GM10847 (cell line): ENCODE data around the gene WNT4.

Source experiments
- POLR2A ChIP-seq: IDR thresholded peaks from 2 replicates; pipeline ENCODE4 v1.6.1; 2011; ENCODE audit not compliant: insufficient read length; ENCODE audit errors: extremely low read depth

WNT4 gene

GRCh38 chr1:22143065-22144033 is at the start of gene WNT4:
Gene WNT4, minus strand, starts transcription at chr1:22143097. Its CDS starts 175 bp downstream, at chr1:22142922.
- no peak for TF ChIP-seq POLR2A

DNA sequence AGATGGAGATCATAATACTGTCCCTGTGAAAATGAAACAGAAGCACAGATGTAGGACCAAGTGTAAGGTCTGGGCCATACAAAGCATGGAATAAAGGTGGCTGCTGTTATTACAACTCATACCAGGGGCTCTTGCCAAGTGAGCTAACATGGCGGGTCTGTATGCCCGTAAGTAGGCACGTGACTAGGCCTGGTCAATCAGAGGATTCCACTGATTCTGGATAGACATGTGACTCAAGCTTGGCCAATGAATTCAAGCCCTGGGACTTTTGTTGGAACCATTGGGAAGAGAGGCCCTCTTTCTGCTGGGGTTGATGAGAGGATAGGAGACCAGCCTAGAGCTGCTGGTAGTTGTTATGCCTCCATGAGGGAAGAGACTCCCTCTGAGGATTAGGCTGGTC is 47.8 kb upstream of the WNT4 start:
- TF ChIP-seq POLR2A = no peak

DNA sequence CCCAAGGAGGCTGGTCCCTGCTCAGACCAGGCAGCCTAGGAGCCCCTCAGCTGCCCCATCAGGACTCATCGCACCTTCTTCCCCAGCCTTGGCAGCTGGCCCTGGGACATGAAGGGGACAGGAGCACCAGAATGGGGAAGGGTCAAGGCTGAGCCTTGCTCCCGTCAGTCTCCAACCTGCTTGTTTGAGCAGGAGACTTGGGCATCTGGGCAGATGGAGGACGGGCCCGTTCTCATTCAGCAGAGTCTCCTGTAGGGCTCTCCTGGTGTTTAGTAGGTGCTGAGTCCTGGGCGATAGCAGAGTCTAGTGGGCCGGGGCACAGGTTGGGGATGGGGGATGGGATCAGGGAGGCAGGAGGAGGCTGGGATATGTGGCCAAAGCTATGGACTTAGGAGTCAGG is 47.4 kb upstream of the WNT4 start:
- no peak for TF ChIP-seq POLR2A

DNA sequence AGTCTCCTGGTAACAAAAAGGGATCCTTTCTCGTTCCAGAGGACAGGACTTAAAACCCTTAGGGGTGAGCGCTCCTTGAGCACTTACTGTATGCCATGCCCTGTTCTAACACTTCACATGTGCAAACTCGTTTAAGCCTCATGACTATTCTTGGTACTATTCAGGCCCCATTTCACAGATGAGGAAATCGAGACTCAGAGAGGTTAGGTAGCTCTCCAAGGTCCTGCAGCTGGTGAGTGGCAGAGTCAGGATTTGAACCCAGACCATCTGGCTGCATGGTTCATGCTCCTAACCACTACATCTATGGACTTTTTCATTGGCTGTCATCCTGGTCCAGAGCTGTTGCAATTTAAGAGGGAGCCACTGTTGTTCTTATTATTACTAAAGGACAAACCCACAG is 46.7 kb upstream of the WNT4 start:
- no peak for TF ChIP-seq POLR2A

GRCh38 chr1:22188914-22189313 is 46.0 kb upstream of the WNT4 start:
- TF ChIP-seq POLR2A = no peak

DNA sequence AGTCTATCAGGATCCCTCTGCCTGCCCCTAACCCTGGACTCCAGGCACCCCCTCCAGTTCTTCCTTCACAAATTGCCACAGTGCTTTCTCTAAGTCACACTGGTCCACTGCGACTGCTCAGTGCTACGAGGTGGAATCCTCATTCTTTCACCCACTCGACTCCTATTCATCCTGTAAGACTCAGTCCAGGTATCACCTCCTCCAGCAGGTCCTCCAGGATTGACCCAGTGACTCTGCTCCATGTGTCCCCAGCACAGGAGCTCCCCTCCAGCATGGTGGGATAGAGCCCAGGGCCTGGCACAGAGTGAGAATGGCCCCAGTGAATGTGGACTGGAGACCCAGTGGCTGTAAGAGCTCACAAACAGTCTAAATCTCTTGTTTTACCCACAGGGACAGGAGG is 45.5 kb upstream of the WNT4 start:
- TF ChIP-seq POLR2A = no peak

DNA sequence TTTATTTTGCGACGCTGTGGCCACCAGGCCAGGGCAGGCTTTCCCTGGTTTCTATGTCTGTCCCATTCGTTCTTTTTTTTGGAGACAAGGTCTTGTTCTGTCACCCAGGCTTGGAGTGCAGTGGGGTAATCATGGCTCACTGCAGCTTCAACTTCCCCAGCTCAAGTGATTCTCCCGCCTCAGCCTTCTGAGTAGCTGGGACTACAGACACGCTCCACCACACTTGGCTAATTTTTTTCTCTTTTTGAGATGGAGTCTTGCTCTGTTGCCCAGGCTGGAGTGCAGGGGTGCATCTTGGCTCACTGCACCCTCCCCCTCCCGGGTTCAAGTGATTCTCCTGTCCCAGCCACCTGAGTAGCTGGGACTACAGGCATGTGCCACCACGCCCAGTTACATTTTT is 43.4 kb upstream of the WNT4 start:
- TF ChIP-seq POLR2A = no peak

GRCh38 chr1:22184892-22185612 is 42.2 kb upstream of the WNT4 start:
- TF ChIP-seq POLR2A = no peak

DNA sequence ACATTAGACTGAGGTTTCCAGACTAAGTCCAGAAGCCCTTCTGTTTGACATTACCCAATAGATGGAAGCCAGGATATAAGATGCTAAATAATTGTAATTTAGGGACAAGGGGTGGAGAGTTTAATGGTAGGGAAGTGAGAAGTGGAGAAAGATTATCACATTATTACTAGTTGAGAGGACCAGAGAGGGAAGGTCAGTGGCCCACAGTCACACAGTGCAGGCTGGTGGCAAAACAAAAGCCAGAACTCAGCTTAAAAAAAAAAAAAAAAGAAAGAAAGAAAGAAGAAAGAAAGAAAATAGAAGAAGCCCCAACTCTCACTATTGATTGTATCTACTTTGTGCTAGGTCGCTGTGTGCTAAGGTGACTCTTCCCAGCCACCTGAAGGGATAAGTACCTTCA is 41.6 kb upstream of the WNT4 start:
- TF ChIP-seq POLR2A = no peak

DNA sequence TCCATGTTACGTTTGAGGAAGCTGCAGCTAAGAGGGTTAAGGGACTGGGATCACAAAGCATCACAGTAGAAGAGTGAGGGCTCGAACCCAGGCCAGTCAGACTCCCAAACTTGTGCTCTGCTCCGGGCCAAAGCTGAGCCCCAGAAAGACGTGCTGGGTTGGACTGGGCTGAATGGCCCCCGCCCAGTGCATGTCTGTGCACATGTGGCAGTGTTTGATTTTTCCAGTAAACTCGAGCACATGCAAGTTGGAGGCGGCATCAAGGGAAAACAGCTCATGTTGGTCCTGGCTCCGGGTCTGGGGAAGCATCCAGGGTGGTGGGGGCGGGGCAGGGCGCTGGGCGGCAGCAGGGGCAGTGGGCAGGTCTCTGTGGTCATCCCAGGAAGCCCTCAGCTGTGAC is 39.8 kb upstream of the WNT4 start:
- no peak for TF ChIP-seq POLR2A

DNA sequence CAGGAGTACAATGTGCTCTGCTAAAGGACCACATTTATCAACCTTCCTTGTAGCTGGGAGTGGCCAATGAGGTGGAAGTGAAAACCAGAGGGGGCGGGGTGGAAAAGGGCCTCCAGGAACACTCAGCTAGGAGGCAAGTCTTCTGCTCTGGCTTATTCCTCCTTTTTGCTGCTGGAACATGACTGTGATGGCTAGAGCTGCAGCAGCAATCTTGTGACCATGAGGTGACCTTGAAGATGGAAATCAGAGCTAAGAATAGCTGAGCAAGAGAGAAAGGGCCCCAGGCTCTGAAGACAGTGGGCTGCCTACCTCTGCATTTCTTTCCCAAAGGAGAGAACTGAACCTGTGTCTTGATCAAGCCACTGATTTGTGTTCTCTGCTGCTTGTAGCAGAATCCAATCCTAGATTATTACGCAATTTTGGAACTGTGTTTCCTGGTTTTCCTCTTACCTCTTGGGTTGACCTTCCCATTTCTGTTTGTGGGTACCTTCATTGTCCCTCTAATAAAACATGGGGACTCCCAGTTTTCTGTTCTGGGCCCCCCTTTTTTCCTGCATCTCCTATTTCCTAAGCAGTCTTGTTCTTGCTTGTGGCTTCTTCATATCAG is 36.4 kb upstream of the WNT4 start:
- no peak for TF ChIP-seq POLR2A

DNA sequence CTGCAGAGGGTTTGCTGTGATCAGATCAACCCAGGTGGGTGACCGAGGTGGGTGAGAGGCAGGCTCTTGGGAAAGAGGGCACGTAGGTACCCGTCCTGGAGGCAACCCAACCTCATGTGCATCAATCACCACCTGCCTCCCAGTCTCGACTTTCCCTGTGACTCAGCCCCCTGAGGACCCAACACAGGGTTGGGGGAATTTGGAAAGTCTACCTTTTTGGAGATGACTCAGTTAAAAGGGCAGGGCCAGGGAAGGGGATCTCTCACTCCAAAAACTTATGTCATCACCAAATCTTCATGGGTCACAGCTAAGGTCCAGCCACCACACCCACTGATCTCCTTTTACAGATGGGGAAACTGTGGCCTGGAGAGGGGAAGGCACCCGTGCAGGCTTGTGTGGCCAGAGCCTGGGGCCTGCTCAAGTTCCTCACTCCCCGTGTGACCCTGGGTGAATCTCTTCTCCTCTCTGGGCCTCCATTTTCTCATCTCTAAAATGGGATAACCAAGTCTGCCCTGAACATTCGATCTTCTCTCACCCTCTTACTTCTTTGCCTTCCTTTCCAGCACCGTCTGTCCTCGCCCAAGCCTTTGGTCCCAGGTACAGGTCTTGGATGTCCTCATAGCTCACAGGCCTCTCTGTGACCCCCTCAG is 34.6 kb upstream of the WNT4 start:
- no peak for TF ChIP-seq POLR2A

GRCh38 chr1:22176258-22176657 is 33.4 kb upstream of the WNT4 start:
- no peak for TF ChIP-seq POLR2A

DNA sequence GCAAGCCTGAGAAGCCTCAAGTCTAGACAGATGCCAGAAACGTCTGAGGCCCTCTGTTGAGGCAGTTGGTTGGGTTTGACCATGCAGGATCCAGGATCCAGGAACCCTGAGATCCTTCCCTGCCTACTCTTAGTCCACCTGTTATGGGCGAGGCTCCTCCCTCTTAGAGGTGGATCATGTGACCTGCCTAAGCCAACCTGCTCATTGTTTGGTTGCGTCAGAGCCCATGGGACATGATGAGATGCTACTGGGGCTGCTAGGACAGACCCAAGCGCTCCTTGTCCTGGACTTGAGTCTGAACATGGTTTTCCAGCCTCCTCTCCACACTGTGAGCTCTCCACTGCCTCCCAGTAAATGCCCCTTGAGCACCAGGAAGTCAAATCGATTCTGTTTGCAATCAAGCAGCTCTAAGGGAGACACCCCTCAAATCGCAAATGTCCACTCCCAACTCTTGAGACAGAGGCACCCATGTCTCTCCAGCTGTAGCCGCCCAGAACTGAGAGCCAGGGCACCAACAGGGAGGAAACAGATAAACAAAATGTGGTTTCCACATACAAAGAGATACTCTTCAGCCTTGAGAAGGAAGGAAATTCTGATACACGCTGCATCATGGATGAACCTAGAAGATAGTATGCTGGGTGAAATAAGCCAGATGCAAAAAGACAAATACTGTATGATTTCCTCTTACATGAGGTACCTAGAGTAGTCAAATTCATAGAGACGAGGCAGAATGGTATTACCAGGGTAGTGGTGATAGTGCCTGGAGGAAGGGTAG is 31.7 kb upstream of the WNT4 start:
- TF ChIP-seq POLR2A = no peak
